Panc1 (cell line): ENCODE data around the gene SORL1-AS1.

Source experiments
- ATAC-seq: fragments of 200-7000 bp; cut with Tn5 transposase; 2 replicates; pipeline ENCODE4 v1.9.1; 2020; ENCODE audit warnings: mild to moderate bottlenecking, moderate library complexity
- BruUV-seq: library from RNA; stranded (reverse); fragments of 400-500 nt; replicated peaks from 2 replicates; lab custom pipeline; 2021; lab: Mats Ljungman, UMichigan
- CTCF ChIA-PET: fragments of 300-600 bp; sonication (Branson Sonifier 250); formaldehyde crosslinking; loops from one replicate; lab custom pipeline; 2022; ENCODE audit warnings: antibody characterized with exemption; lab: Charles Lee
- POLR2A ChIA-PET: fragments of 300-600 bp; sonication (Branson Sonifier 250); formaldehyde crosslinking; loops from one replicate; lab custom pipeline; 2022; ENCODE audit warnings: antibody characterized with exemption; lab: Charles Lee
- DNase-seq: peaks from one replicate; pipeline ENCODE4 v3.0.0-alpha.2; 2010; ENCODE audit warnings: low read depth, low spot score
- H3K27ac ChIP-seq: 2 replicates; pipeline ENCODE4 v1.5.1; 2011; ENCODE audit warnings: mild to moderate bottlenecking, low read length, inconsistent platforms
- H3K27me3 ChIP-seq: fragments of 200-500 bp; sonication (Bioruptor generic); 2 replicates; pipeline ENCODE4 v1.6.0; 2014; ENCODE audit warnings: low read length, inconsistent platforms; ENCODE audit not compliant: control insufficient read depth, insufficient read depth
- H3K36me3 ChIP-seq: fragments of 200-500 bp; sonication (Bioruptor generic); 2 replicates; pipeline ENCODE4 v1.5.1; 2014; ENCODE audit warnings: inconsistent platforms, mild to moderate bottlenecking, low read length, moderate library complexity; ENCODE audit not compliant: control insufficient read depth, insufficient read depth
- H3K4me1 ChIP-seq: 2 replicates; pipeline ENCODE4 v1.5.1; 2011; ENCODE audit warnings: inconsistent platforms, mild to moderate bottlenecking, low read length, moderate library complexity; ENCODE audit not compliant: control insufficient read depth, insufficient read depth
- H3K4me3 ChIP-seq, 2 experiments: 2 replicates each; pipeline ENCODE4 v1.5.1; 2011 to 2012; ENCODE audit warnings: low read depth in 2 of 2, low read length in 2 of 2, mild to moderate bottlenecking in 2 of 2, inconsistent platforms in 1 of 2, moderate library complexity in 1 of 2
- H3K9me3 ChIP-seq: fragments of 200-500 bp; sonication (Bioruptor generic); 2 replicates; pipeline ENCODE4 v1.5.1; 2014; ENCODE audit warnings: low read depth, mild to moderate bottlenecking, inconsistent platforms, low read length, moderate library complexity; ENCODE audit not compliant: control insufficient read depth, insufficient read depth
- CTCF ChIP-seq: fragments of 450-650 bp; IDR thresholded peaks from 2 replicates; pipeline ENCODE4 v1.5.1; 2017; ENCODE audit warnings: mild to moderate bottlenecking
- POLR2AphosphoS5 ChIP-seq: IDR thresholded peaks from 2 replicates; pipeline ENCODE4 v1.6.1; 2012; ENCODE audit warnings: mild to moderate bottlenecking, low read depth, low read length, moderate library complexity
- REST ChIP-seq, 2 experiments: IDR thresholded peaks; 2 replicates each; pipeline ENCODE4 v1.6.1; 2011 to 2012; ENCODE audit warnings: low read depth in 2 of 2, control low read depth in 1 of 2, low read length in 1 of 2, mild to moderate bottlenecking in 1 of 2, moderate library complexity in 1 of 2; ENCODE audit not compliant: insufficient read depth in 1 of 2
- SIN3A ChIP-seq: IDR thresholded peaks from 2 replicates; pipeline ENCODE4 v1.6.1; 2012; ENCODE audit warnings: low read depth, mild to moderate bottlenecking, low read length, moderate library complexity, borderline replicate concordance; ENCODE audit not compliant: insufficient read depth
- TCF7L2 ChIP-seq: IDR thresholded peaks from 2 replicates; pipeline ENCODE4 v1.6.1; 2011; ENCODE audit warnings: mild to moderate bottlenecking, low read depth, low read length, inconsistent platforms
- in situ Hi-C: cut with HindIII; loops from 2 replicates; pipeline ENCODE4 v1.10.0; 2016; ENCODE audit warnings: low sequenced_read_pairs, low pct_unique_long_range_greater_than_20kb
- intact Hi-C: fragments of 100-400 bp; cut with micrococcal nuclease; formaldehyde crosslinking; loops from one replicate; pipeline ENCODE4 v1.10.0; 2022; ENCODE audit not compliant: unreplicated experiment

The SORL1-AS1 gene

DNA sequence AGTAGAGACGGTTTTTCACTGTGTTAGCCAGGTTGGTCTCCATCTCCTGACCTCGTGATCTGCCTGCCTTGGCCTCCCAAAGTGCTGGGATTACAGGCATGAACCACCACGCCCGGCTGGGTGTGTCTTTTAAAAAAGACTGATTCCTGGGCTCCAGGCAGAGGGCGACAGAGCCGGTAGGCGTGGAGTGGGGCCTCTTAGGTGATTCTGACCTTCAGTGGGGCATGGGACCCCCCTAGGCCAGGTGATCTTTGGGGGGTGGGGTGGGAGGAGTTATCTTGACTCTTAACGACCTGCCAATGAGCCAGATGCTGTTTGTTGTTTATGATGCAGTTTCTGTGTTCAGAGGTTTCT lies 12.9 kb upstream of the SORL1-AS1 start:
- in situ Hi-C loops (no loop called here), intact Hi-C loops (no loop called here)
- TF ChIP-seq CTCF: no peak
- TF ChIP-seq TCF7L2: no peak
- TF ChIP-seq REST (IDR thresholded peaks at IDR 0.05; ENCODE audit: insufficient read depth in 1 of 2, low read depth in 2 of 2, low read length in 1 of 2): no peak
- TF ChIP-seq SIN3A: no peak
- TF ChIP-seq POLR2AphosphoS5: no peak
- ChIA-PET CTCF (no interaction called here), POLR2A (interaction anchor here (0.7 kb wide), 1 partner anchor 11 kb away, joined by 7 read pairs; no protein-coding TSS in a partner anchor)
- peaks cover 70% of the 10 kb centered on the region for H3K4me1 ChIP-seq
- no peaks in the 10 kb centered on the region for H3K9me3 ChIP-seq
- no peaks in the 10 kb centered on the region for H3K36me3 ChIP-seq
- ATAC-seq: peak; percentile 7
- peak overlapping the region; percentile 0 to 47; a peak in 3 of 4 replicates for H3K4me3 ChIP-seq
- no peaks in the 10 kb centered on the region for H3K27me3 ChIP-seq
- DNase-seq: no peak
- H3K27ac ChIP-seq: peak overlapping the region; percentile 87
- BruUV-seq: no TSS peak

DNA sequence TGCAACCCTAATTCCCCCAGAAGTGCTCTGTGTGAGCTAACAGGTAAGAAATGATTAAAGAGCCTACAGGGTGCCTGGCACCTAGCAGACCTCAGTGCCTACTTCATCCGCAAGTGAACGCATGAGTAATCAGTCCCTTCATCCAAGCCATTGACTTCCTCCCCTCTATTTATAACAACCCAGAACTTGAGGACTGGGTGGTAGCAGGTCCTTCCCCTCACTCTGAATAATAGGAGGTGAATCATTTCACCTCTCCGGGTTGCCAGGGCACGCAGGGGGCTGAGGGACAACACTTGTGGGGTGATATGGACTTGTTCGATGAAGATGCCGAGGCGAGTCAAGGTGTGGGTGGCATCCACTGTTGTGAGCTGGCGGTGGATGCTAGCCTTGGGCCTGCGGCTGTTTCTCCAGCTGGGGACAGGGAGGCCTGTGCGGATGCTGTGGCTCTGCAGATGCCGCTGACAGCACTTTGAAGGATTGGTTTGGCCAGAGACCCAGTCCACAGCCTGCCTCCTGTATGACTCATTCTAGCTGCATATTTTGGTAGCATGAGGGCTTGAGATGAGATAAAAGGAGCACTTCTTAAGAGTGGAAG lies 11.7 kb upstream of the SORL1-AS1 start:
- in situ Hi-C loops: no loop called here
- intact Hi-C loops: no loop called here
- POLR2A ChIA-PET: interaction anchor here (0.5 to 0.8 kb wide), 2 partner anchors 13 to 127 kb away, joined by 3 to 4 read pairs; no protein-coding TSS in a partner anchor
- ATAC-seq (peak; percentile 85), DNase-seq (peak; percentile 80)
- 0 out of 4 replicates have a peak, but pooled peaks of 1 of the 2 experiments have one; percentile 52 for TF ChIP-seq REST (IDR thresholded peaks at IDR 0.05; ENCODE audit: insufficient read depth in 1 of 2, low read depth in 2 of 2, low read length in 1 of 2)
- peak; percentile 88; the same call in 1 of the 2 replicates for TF ChIP-seq SIN3A
- peak; percentile 62; the same call in 1 of the 2 replicates for TF ChIP-seq POLR2AphosphoS5
- TF ChIP-seq TCF7L2: peak; percentile 93
- TF ChIP-seq CTCF: no peak
- H3K4me1 ChIP-seq: peaks cover 77% of the 10 kb centered on the region
- BruUV-seq: no TSS peak
- H3K27me3 ChIP-seq: no peaks in the 10 kb centered on the region
- peak overlapping the region in 1 of 2 experiments; percentile 37; a peak in 2 of 4 replicates for H3K4me3 ChIP-seq
- H3K9me3 ChIP-seq: no peaks in the 10 kb centered on the region
- CTCF ChIA-PET: interaction anchor here (0.6 to 0.8 kb wide), 2 partner anchors 14 to 18 kb away, joined by 3 to 5 read pairs; no protein-coding TSS in a partner anchor
- H3K36me3 ChIP-seq: no peaks in the 10 kb centered on the region
- H3K27ac ChIP-seq: peak overlapping the region; percentile 87
